Neuronal stem cell (in vitro differentiated cells): Measurements from ENCODE around the gene ARL17B.
"Not testable (repeated sequence)": the region's sequence is repeated elsewhere in the genome, so short reads cannot be mapped to it uniquely, and the experiment has no call there.

Experiments used
- DNase-seq: peaks from one replicate; pipeline ENCODE4 v3.0.0-alpha.2; 2013; ENCODE audit warnings: low spot score
- H2AFZ ChIP-seq: one replicate; pipeline ENCODE4 v1.6.1; 2013; ENCODE audit warnings: mild to moderate bottlenecking, low read length, inconsistent platforms
- H2AK5ac ChIP-seq: 2 replicates; pipeline ENCODE4 v1.6.1; 2013; ENCODE audit warnings: low read depth, mild to moderate bottlenecking, inconsistent platforms, low read length, moderate library complexity, mixed read lengths
- H2BK120ac ChIP-seq: 2 replicates; pipeline ENCODE4 v1.6.1; 2013; ENCODE audit warnings: low read depth, mild to moderate bottlenecking, inconsistent platforms, low read length, moderate library complexity, mixed read lengths
- H2BK12ac ChIP-seq: one replicate; pipeline ENCODE4 v1.6.1; 2013; ENCODE audit warnings: low read length, inconsistent platforms
- H2BK15ac ChIP-seq: 2 replicates; pipeline ENCODE4 v1.6.1; 2013; ENCODE audit warnings: mild to moderate bottlenecking, low read length, inconsistent platforms, mixed read lengths
- H2BK5ac ChIP-seq: one replicate; pipeline ENCODE4 v1.6.1; 2013; ENCODE audit warnings: inconsistent platforms, mild to moderate bottlenecking, low read length, moderate library complexity
- H3K14ac ChIP-seq: one replicate; pipeline ENCODE4 v1.6.1; 2013; ENCODE audit warnings: low read length, inconsistent platforms
- H3K18ac ChIP-seq: 2 replicates; pipeline ENCODE4 v1.6.1; 2013; ENCODE audit warnings: low read length, inconsistent platforms
- H3K23ac ChIP-seq: 2 replicates; pipeline ENCODE4 v1.6.1; 2013; ENCODE audit warnings: low read depth, mild to moderate bottlenecking, mixed read lengths, low read length, inconsistent platforms; ENCODE audit not compliant: poor library complexity
- H3K27ac ChIP-seq: replicated peaks from 3 replicates; pipeline ENCODE4 v1.5.1; 2013; ENCODE audit warnings: low read length, inconsistent platforms
- H3K27me3 ChIP-seq, 3 experiments: 2 replicates each; pipeline ENCODE4 v1.6.1; 2013; ENCODE audit warnings: low read length in 3 of 3, mild to moderate bottlenecking in 2 of 3, inconsistent platforms in 1 of 3, low read depth in 1 of 3, mixed read lengths in 1 of 3, moderate library complexity in 1 of 3; ENCODE audit not compliant: control insufficient read depth in 3 of 3, insufficient read depth in 3 of 3
- H3K36me3 ChIP-seq, 2 donors: replicated peaks in 1 of 2; 2 replicates each; pipeline ENCODE4 v1.6.1; 2013; ENCODE audit warnings: low read length in 2 of 2; ENCODE audit not compliant: control insufficient read depth in 2 of 2, insufficient read depth in 2 of 2
- H3K4ac ChIP-seq: 2 replicates; pipeline ENCODE4 v1.6.1; 2013; ENCODE audit warnings: inconsistent platforms, mild to moderate bottlenecking, low read length, moderate library complexity
- H3K4me1 ChIP-seq, 2 donors: 1 replicate in 1 of 2; 2 replicates in 1 of 2; pipeline ENCODE4 v1.6.1; 2013; ENCODE audit warnings: low read length in 2 of 2, low read depth in 1 of 2; ENCODE audit not compliant: control insufficient read depth in 2 of 2, insufficient read depth in 1 of 2
- H3K4me2 ChIP-seq: one replicate; pipeline ENCODE4 v1.6.1; 2013; ENCODE audit warnings: mild to moderate bottlenecking, low read length, inconsistent platforms; ENCODE audit not compliant: insufficient read depth, poor library complexity, severe bottlenecking
- H3K4me3 ChIP-seq, 2 donors: 2 replicates each; pipeline ENCODE4 v1.5.1; 2013; ENCODE audit warnings: low read length in 2 of 2, mild to moderate bottlenecking in 2 of 2, inconsistent platforms in 1 of 2, moderate library complexity in 1 of 2
- H3K79me1 ChIP-seq: one replicate; pipeline ENCODE4 v1.6.1; 2013; ENCODE audit warnings: low read depth, mild to moderate bottlenecking, inconsistent platforms, low read length, moderate library complexity
- H3K9ac ChIP-seq: one replicate; pipeline ENCODE4 v1.6.1; 2013; ENCODE audit warnings: mild to moderate bottlenecking, low read depth, low read length, inconsistent platforms; ENCODE audit not compliant: poor library complexity
- H3K9me3 ChIP-seq, 2 donors: replicated peaks in 1 of 2; 2 replicates each; pipeline versions ENCODE3 to v1.6.1; 2013; ENCODE audit warnings: low read length in 2 of 2, mild to moderate bottlenecking in 2 of 2, inconsistent platforms in 1 of 2, low read depth in 1 of 2, mixed read lengths in 1 of 2, moderate library complexity in 1 of 2; ENCODE audit not compliant: control insufficient read depth in 2 of 2, insufficient read depth in 1 of 2
- H4K8ac ChIP-seq: one replicate; pipeline ENCODE4 v1.6.1; 2013; ENCODE audit warnings: low read depth, mild to moderate bottlenecking, inconsistent platforms, low read length, moderate library complexity
- H4K91ac ChIP-seq: one replicate; pipeline ENCODE4 v1.6.1; 2013; ENCODE audit warnings: low read length, low read depth, mild to moderate bottlenecking, inconsistent platforms; ENCODE audit not compliant: poor library complexity
- WGBS, 2 donors: extraction: QIAGEN DNeasy Blood & Tissue Kit; methylation state at CpG; one replicate each; pipeline ENCODE4 v1.1.7; 2013; ENCODE audit warnings: missing lambda C conversion rate in 2 of 2, mixed read lengths in 1 of 2; ENCODE audit not compliant: insufficient read length in 2 of 2, insufficient replicate concordance in 1 of 2; ENCODE audit errors: extremely low coverage in 2 of 2; 5-methylcytosine and 5-hydroxymethylcytosine counted together

The ARL17B gene

GRCh38 chr17:46285500-46285899, 76.1 kb downstream of the ARL17B start:
- not testable (repeated sequence) for H3K4me2 ChIP-seq, H2BK120ac ChIP-seq, H3K9ac ChIP-seq, H3K79me1 ChIP-seq, H3K27ac ChIP-seq, H3K4me3 ChIP-seq, H2AK5ac ChIP-seq, H3K4me1 ChIP-seq, H3K4ac ChIP-seq, H3K27me3 ChIP-seq, H3K23ac ChIP-seq, DNase-seq, H3K18ac ChIP-seq, H4K8ac ChIP-seq, H3K14ac ChIP-seq, H2BK5ac ChIP-seq, H3K9me3 ChIP-seq, H3K36me3 ChIP-seq, H2BK15ac ChIP-seq, H4K91ac ChIP-seq, H2BK12ac ChIP-seq, H2AFZ ChIP-seq
- no CpG with 5 or more reads among the region's 2 CpGs for WGBS, 2 donors

GRCh38 chr17:46284467-46284866, 77.1 kb downstream of the ARL17B start:
- not testable (repeated sequence) for DNase-seq, H3K4me3 ChIP-seq, H2AK5ac ChIP-seq, H2BK120ac ChIP-seq, H3K27ac ChIP-seq, H4K91ac ChIP-seq, H2AFZ ChIP-seq, H4K8ac ChIP-seq, H3K79me1 ChIP-seq, H3K27me3 ChIP-seq, H3K36me3 ChIP-seq, H2BK12ac ChIP-seq, H3K23ac ChIP-seq, H3K4me2 ChIP-seq, H3K18ac ChIP-seq, H3K14ac ChIP-seq, H3K4ac ChIP-seq, H3K4me1 ChIP-seq, H2BK15ac ChIP-seq, H3K9ac ChIP-seq, H2BK5ac ChIP-seq, H3K9me3 ChIP-seq
- WGBS, 2 donors: no CpG with 5 or more reads among the region's 1 CpG

- H3K4me2 ChIP-seq, H3K4me1 ChIP-seq, H3K18ac ChIP-seq, H3K23ac ChIP-seq, H3K9ac ChIP-seq, H3K9me3 ChIP-seq, H2BK12ac ChIP-seq, H2BK120ac ChIP-seq, H4K91ac ChIP-seq, H3K4ac ChIP-seq, H3K27me3 ChIP-seq, H3K36me3 ChIP-seq, H4K8ac ChIP-seq, H2BK5ac ChIP-seq, H2AFZ ChIP-seq, H2BK15ac ChIP-seq, H3K14ac ChIP-seq, H3K4me3 ChIP-seq, H3K79me1 ChIP-seq, H2AK5ac ChIP-seq, H3K27ac ChIP-seq, DNase-seq: not testable (repeated sequence)
- no CpG with 5 or more reads among the region's 12 CpGs for WGBS, 2 donors
Measured at GRCh38 chr17:46282635-46283034, 78.9 kb downstream of the ARL17B start.

GRCh38 chr17:46281336-46281735, 80.2 kb downstream of the ARL17B start:
- H2BK5ac ChIP-seq: not testable (repeated sequence)
- WGBS, 2 donors: no CpG with 5 or more reads among the region's 4 CpGs

More at GRCh38 chr17:46281336-46281735, 80.2 kb downstream of the ARL17B start:
- H2BK15ac ChIP-seq, H3K4ac ChIP-seq, H3K27me3 ChIP-seq, H3K9ac ChIP-seq, H2BK12ac ChIP-seq, H3K4me2 ChIP-seq, H3K14ac ChIP-seq, H2BK120ac ChIP-seq, H3K18ac ChIP-seq, H3K9me3 ChIP-seq, H3K36me3 ChIP-seq, DNase-seq, H3K4me3 ChIP-seq, H3K27ac ChIP-seq, H3K4me1 ChIP-seq, H2AK5ac ChIP-seq, H3K23ac ChIP-seq, H4K8ac ChIP-seq, H2AFZ ChIP-seq, H4K91ac ChIP-seq, H3K79me1 ChIP-seq: not testable (repeated sequence)
